WERI-Rb-1 (cell line): ENCODE data around the gene DIP2B.

Experiments used
- DNase-seq: peaks from one replicate; pipeline ENCODE4 v3.0.0-alpha.2; 2020
- H3K27ac ChIP-seq: fragments of 250-450 bp; sonication (Bioruptor Pico); 2 replicates; pipeline ENCODE4 v1.5.1; 2020; ENCODE audit warnings: mild to moderate bottlenecking, moderate library complexity
- H3K27me3 ChIP-seq: fragments of 250-450 bp; sonication (Bioruptor Pico); 2 replicates; pipeline ENCODE4 v1.5.1; 2021; ENCODE audit warnings: mild to moderate bottlenecking, low read depth, moderate library complexity; ENCODE audit not compliant: insufficient read depth, severe bottlenecking
- H3K36me3 ChIP-seq: fragments of 250-450 bp; sonication (Bioruptor Pico); 2 replicates; pipeline ENCODE4 v1.5.1; 2020; ENCODE audit warnings: mild to moderate bottlenecking, moderate library complexity
- H3K4me3 ChIP-seq: 2 replicates; pipeline ENCODE4 v1.5.1; 2011; ENCODE audit warnings: low read depth, mild to moderate bottlenecking, control low read depth, low read length
- H3K9me3 ChIP-seq: fragments of 250-450 bp; sonication (Bioruptor Pico); 2 replicates; pipeline ENCODE4 v1.5.1; 2021; ENCODE audit warnings: mild to moderate bottlenecking, moderate library complexity; ENCODE audit not compliant: severe bottlenecking
- TF ChIP-seq, protein P1 (sequence below): IDR thresholded peaks from 2 replicates; pipeline ENCODE4 v1.5.1; 2011; ENCODE audit warnings: low read depth, mild to moderate bottlenecking, control low read depth, inconsistent platforms, low read length

The DIP2B gene

GRCh38 chr12:50778663-50779590 is 274.1 kb downstream of the DIP2B start:
- H3K4me3 ChIP-seq: no peak overlapping the region
- TF ChIP-seq, protein P1, sequence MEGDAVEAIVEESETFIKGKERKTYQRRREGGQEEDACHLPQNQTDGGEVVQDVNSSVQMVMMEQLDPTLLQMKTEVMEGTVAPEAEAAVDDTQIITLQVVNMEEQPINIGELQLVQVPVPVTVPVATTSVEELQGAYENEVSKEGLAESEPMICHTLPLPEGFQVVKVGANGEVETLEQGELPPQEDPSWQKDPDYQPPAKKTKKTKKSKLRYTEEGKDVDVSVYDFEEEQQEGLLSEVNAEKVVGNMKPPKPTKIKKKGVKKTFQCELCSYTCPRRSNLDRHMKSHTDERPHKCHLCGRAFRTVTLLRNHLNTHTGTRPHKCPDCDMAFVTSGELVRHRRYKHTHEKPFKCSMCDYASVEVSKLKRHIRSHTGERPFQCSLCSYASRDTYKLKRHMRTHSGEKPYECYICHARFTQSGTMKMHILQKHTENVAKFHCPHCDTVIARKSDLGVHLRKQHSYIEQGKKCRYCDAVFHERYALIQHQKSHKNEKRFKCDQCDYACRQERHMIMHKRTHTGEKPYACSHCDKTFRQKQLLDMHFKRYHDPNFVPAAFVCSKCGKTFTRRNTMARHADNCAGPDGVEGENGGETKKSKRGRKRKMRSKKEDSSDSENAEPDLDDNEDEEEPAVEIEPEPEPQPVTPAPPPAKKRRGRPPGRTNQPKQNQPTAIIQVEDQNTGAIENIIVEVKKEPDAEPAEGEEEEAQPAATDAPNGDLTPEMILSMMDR: no peak

DNA sequence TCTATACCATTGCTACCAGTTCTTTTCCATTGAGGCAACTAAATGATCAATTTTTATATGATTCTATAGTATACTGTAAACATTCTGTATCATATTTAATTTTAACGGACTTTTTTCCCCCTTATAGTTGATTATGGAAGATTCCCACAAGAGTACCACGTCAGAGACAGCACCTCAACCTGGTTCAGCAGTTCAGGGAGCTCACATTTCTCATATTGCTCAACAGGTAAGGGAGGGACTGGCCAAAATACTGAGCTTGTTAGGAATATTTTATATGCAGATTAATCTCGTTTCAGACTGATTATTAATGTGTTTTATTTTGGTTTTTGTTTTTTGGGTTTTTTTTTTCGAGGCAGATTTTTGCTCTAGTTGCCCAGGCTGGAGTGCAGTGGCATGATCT is 275.2 kb downstream of the DIP2B start:
- H3K4me3 ChIP-seq: no peak overlapping the region
- TF ChIP-seq, protein P1: no peak
- no peaks in the 10 kb centered on the region for H3K9me3 ChIP-seq
- peaks cover 14% of the 10 kb centered on the region for H3K36me3 ChIP-seq
- H3K27me3 ChIP-seq: no peaks in the 10 kb centered on the region
- H3K27ac ChIP-seq: no peak overlapping the region
- no peak for DNase-seq

More at GRCh38 chr12:50778663-50779590, 274.1 kb downstream of the DIP2B start:
- no peak overlapping the region for H3K27ac ChIP-seq
- no peak for DNase-seq
- H3K9me3 ChIP-seq: no peaks in the 10 kb centered on the region
- H3K36me3 ChIP-seq: peaks cover 14% of the 10 kb centered on the region
- no peaks in the 10 kb centered on the region for H3K27me3 ChIP-seq

DNA sequence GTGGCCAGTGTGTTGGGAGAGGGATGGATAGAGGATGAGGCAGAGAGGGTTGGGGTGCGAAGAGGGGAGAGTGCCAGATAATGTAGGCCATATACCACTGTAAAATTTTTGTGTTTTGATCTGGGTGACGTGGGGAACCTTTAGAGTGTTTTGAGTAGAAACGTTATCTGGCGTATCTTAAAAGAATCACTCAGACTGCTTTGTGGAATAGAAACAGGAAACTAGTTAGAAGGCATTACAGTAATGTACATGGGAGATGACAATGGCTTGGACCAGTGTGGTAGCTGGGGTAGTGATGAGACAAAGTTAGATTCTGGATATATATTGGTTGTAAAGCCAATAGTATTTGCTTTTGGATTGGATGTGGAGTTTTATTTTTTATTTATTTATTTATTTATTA is 279.7 kb downstream of the DIP2B start:
- DNase-seq: no peak
- Histone ChIP-seq H3K9me3 (no peaks in the 10 kb centered on the region), H3K27ac (no peak overlapping the region), H3K36me3 (peaks cover 17% of the 10 kb centered on the region), H3K4me3 (no peak overlapping the region), H3K27me3 (no peaks in the 10 kb centered on the region)
- TF ChIP-seq, protein P1: no peak

DNA sequence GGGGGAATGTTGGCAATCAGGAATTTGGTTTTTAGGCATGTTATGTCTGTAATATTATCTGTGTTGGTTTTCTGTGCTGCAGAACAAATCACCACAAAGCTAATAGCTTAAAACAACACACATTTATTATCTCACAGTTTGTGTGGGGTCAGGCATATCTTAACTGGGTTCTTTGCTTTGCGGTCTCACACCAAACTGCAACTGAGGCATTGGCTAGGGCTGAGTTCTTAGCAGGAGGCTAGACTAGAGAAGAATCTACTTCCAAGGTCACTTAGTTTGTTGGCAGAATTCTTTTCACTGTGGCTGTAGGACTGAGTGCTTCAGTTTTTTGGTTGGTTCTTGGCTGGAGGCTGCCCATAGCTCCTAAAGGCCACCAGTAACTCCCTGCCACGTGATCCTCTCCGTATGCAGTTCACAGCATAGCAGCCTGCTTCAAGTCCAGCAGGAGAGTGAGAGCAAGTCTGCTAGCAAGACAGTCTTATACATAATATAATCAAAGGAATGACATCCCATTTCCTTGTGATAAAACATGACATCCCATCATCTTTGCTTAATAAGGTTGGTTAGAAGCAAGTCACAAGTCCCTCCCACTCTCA is 280.7 kb downstream of the DIP2B start:
- Histone ChIP-seq H3K27ac (no peak overlapping the region), H3K36me3 (peaks cover 17% of the 10 kb centered on the region), H3K27me3 (no peaks in the 10 kb centered on the region), H3K4me3 (no peak overlapping the region), H3K9me3 (no peaks in the 10 kb centered on the region)
- DNase-seq: no peak
- TF ChIP-seq, protein P1: no peak

DNA sequence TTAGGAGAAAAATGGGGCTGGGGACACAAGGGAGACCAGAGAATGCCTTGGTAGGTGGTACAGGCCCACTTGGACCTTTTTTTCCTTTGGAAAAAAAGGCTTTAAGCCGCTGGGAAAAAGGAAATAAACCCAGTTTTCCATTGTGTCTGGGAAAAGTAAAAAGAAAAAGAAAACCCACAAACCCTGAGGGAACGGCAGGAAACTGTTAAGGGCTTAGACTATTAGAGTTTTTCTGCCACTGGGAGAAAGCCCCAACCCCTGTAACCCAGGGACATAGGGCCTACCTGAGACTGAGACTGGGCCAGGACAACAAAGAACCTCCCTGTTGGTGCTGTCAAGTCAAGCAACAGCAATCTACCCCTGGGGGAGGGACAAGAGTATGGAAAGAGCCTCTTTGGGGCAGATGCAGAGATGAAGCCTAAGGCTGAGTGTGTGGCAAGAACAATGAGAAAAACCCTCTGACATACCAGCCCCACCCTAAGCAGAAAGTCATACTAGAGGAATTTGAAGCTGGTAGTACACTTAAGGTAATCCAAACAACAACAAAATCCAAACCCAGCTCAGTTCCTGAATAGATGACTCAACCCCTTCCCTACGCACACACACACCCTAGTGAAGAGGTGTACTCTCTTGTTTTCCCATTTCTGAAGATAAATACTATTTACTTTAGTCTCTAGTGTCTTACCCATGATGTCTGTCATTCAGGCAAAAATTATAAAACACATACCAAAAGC is 281.9 kb downstream of the DIP2B start:
- no peak for DNase-seq
- H3K27me3 ChIP-seq: no peaks in the 10 kb centered on the region
- no peaks in the 10 kb centered on the region for H3K9me3 ChIP-seq
- H3K4me3 ChIP-seq: no peak overlapping the region
- TF ChIP-seq, protein P1: no peak
- no peak overlapping the region for H3K27ac ChIP-seq
- H3K36me3 ChIP-seq: peaks cover 7% of the 10 kb centered on the region
